ENCODE data around the gene HIP1R.
A peak's percentile ranks its signal among the peaks of the same experiment; 100 is the strongest.
"Not testable (repeated sequence)": the region's sequence is repeated elsewhere in the genome, so short reads cannot be mapped to it uniquely, and the experiment has no call there.

Gene HIP1R

DNA sequence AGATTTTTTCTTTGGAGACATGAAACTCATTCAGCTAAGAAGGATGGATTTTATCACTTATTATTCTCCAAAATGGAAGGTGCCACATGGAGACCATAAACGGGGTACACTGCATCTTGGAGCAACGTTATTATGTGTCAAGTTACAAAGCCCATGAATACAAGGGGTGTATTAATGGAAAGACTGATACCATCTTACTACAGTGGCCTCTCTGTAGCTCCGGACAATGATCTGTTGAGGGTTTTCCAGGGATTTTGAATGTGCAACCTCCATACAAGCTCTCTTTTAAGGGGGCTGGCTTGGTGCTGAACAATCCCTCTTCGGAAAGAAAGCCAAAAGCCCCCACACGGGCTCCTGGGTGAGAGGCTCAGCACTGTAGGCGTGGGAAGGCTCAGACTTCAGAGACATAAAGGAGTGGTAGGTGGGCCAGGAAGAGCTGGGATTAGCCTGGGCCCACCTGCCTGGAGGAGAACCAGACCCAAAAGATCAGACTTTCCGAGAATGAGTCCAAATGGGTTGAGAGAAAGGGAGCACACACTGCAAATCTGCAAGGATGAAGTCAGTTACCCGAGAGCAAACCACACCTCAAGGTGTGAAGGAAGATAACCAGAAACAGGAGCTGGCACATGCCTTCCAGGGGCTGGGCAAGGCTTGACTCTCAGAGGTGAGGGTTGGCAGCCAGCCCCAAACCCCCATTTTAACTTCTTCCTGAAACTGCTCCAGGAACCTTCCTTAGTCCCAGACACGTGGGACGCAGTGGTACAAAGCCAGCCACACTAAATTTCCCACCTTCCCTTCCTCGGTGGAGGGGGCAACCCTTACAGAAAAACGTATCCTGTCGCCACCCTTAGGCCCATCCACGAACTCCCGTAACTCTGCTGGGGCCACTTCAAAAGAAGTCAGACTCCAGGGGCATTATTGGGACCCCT lies 59.2 kb downstream of the HIP1R start:
- DNase-seq = peak; percentile 88

DNA sequence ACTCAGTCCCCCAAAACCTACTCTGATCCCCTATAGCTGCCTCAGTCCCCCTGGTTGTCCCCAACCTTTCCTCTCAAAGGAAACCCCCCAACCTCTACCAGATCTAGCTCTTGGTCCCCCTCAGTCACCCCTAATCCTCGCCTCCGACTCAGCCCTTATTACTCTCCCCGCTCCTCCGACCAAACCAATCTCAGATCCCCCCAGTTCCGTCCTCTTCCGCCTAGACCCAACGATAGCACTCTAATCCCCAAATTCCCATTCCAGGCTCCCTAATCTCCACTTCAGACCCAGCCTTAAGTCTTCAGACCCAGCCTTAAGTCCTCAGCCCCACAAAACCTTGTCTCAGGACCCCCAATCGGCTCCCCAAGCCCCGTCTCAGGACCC lies 60.1 kb downstream of the HIP1R start:
- DNase-seq = no peak

DNA sequence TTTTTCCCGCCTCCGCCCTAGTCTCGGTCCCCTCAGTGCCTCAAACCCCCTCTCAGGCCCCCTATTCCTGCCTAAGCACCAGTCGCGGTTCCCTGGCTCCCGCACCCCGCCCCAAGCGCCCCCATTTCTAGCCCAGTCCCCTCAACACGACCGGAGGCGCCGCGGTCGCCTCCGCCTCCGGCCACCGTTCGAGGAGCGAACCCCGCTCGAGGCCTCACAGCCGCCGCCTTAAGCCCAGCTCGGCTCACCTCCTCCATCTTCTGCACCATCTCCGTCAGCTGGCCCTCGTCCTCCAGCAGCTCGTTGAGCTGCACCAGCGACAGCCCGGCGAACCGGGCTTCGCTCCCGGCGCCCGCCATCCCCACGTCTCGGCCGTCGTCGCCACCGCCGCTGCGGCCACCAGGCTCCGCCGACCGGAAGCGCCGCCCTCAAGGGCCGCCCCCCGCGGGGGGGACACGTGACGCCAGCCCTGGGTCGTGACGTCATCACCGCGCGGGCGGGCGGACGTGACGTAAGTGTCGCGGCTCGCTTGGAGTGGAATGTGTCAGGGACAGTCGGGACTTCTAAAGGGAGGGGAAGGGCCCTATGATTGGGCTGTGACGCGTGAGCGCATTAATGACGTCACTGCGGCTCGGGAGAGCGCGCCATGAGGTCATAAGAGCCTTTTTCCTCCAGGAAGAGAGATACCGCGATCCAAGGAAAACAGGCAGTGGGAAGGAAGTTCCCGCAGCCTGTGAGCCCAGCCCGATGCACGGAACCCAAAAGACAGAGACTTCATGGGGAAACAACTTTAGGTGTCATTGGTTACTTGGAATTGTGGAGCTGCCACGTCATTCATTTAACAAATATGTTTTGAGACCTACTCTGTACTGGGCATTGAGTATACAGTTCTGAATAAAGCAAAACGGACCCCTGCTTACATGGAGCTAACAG lies 60.7 kb downstream of the HIP1R start, which contains the start of gene VPS37B:
VPS37B (minus strand) TSS at position 421 of the 933 bp plus-strand sequence; CDS start at position 359, 62 bp downstream.
- peak; percentile 100 for DNase-seq

DNA sequence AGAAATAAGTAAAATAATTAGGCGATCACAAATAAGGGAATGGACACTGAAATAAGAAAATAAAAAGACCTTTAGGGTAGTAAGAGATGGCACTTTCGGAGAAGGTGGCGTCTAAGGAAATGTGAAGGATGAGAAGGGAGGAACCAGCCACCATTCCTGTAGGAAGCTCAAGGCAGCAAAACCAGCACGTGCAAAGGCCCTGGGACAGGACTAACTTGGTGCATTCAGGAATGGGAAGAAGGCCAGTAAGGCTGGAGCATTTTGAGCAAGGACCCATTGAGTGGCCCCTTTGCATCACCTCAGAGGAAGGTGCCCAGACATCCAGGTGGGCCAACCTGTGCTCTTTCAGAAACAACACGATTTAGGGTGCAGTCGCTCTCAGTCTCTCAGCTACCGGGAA lies 61.4 kb downstream of the HIP1R start:
- DNase-seq = no peak

DNA sequence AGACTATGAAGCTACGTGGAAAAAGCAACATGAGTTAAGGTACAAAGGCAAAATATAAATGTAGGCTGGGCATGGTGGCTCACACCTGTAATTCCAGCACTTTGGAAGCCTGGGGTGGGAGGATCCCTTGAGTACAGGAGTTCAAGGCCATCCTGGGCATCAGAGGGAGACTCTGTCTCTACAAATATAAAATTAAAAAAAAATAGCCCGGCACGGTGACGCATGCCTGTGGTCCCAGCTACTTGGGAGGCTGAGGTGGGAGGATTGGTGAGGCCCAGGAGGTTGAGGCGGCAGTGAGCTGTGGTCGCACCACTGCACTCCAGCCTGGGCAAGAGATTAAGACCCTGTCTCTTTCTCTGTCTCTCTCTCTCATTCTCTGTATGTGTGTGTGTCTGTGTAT lies 64.6 kb downstream of the HIP1R start:
- no peak for DNase-seq

- DNase-seq = no peak
Measured at GRCh38 chr12:122902854-122903692, 67.8 kb downstream of the HIP1R start.

GRCh38 chr12:122903693-122904034 lies 68.4 kb downstream of the HIP1R start:
- DNase-seq = no peak

DNA sequence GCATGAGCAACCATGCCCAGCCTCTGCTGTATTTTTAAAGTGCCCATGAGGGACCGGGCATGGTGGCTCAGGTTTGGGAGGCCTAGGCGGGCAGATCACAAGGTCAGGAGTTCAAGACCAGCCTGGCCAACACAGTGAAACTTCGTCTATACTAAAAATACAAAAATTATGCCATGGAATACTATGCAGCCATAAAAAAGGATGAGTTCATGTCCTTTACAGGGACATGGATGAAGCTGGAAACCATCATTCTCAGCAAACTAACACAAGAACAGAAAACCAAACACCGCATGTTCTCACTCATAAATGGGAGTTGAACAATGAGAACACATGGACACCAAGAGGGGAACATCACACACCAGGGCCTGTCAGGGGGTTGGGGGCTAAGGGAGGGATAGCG lies 70.0 kb downstream of the HIP1R start:
- not testable (repeated sequence) for DNase-seq

DNA sequence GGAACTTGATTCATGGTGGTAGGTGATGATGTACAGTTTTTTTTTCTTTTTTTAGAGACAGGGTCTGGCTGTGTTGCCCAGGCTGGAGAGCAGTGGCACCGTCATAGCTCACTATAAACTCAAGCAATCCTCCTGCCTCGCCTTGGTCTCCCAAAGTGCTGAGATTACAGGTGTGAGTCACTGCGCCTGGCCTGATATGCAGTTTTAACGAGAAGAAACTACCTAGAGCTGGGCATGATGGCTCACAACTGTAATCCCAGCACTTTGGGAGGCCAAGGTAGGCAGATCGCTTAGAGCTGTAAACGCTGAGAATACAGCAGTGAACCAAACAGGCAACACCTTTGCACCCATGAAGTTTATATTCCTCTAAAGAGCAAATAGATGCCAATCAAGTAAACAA lies 73.7 kb downstream of the HIP1R start:
- no peak for DNase-seq

GRCh38 chr12:122909442-122910288 lies 74.4 kb downstream of the HIP1R start:
- no peak for DNase-seq

Data from T1000 (cell line).